Sciatic nerve (tissue), 2 donors: ENCODE results near the gene HLA-DRA. TPM values are rescaled to one million over a fixed set of nuclear protein-coding genes. Genes with fewer than 3 reads are reported as not detected.
"Not testable (repeated sequence)": the region's sequence is repeated elsewhere in the genome, so short reads cannot be mapped to it uniquely, and the experiment has no call there.

ENCODE experiments used
- ATAC-seq: fragments of 200-7000 bp; cut with Tn5 transposase; one replicate; pipeline ENCODE4 v1.9.1; 2020; ENCODE audit warnings: mild to moderate bottlenecking, moderate library complexity
- DNase-seq: peaks from one replicate; pipeline ENCODE4 v3.0.0-alpha.2; 2020; ENCODE audit warnings: low spot score
- intact Hi-C: fragments of 100-400 bp; cut with DNase I; formaldehyde crosslinking; loops from one replicate; pipeline ENCODE4 v1.14.2; 2022
- total RNA-seq: library from RNA; stranded (reverse); fragmentation: NEBNext Ultra II Directional; extraction: Animal tissue kit (Norgen Biotek cat#: 25700); gene quantifications from one replicate; pipeline ENCODE4 v1.2.1, GENCODE V29; 2021
- donor health status: DM: no; HTN: no; CAD: no.
- donor health status: DM: no; HTN: no; CAD: no.

HLA-DRA gene
- total RNA-seq, 1 donor from 2014 or later = 455 TPM

DNA sequence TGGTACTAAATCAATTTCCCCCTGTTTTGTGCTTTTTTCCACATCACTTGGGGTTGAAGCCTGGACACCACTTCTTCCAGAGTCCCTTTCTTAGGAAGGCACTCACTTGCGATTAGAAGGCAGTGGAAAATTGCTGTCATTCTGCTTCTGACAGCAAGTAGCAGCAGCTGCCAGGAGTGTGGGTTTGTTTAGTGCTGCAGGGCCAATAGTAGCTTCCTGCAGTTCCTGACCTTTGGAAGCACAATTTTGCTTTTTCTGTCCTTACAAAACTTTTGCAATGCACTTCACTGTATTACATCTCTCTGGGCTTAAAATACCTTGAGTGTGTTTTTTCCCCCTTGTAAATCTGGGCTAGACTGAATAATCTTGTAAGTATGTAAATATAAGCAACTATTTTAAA is 12.5 kb upstream of the HLA-DRA start:
- ATAC-seq = no peak
- no peak for DNase-seq
- intact Hi-C loops = no loop called here

DNA sequence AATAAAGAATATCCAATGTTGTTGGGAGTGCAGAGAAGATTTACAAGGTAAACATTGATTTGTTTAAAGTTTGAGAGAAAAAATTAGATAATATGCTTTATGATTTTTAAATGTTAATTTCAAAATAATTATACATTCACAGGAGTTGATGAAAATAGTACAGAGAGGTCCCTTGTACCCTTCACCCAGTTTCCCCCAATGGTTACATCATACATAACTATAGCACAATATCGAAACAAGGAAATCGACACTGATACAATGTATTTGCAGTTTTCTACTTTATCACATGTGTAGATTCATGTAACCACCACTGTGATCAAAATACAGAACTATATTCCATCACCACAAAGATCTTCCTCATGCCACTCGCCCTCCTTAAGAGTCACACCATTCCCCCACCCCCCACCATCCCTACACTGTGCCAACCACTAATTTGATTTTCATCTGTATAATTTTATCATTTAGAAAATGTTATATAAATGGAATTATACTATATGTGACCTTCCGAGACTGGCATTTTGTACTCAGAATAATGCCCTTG is 11.7 kb upstream of the HLA-DRA start:
- intact Hi-C loops = no loop called here
- no peak for DNase-seq
- ATAC-seq = no peak

DNA sequence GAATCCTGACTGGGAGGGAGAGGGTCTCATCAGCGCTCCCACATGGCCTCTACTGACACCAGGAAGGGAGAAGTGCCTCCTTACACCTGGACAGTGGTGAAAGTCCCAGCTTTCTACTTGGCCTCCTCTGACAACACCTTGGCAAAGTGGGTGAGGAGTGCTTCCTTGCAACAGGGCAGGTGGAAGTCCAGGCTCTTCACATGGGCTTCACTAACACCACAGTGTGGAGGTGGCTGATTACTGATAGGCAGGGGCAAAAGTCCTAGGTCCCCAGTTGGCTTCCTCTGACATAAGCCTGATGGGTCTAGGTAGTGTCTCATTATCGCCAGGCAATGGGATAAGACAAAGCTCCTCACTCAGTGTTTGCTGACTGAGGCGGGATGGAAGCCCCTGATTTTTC is 9.5 kb upstream of the HLA-DRA start:
- no peak for DNase-seq
- intact Hi-C loops = no loop called here

DNA sequence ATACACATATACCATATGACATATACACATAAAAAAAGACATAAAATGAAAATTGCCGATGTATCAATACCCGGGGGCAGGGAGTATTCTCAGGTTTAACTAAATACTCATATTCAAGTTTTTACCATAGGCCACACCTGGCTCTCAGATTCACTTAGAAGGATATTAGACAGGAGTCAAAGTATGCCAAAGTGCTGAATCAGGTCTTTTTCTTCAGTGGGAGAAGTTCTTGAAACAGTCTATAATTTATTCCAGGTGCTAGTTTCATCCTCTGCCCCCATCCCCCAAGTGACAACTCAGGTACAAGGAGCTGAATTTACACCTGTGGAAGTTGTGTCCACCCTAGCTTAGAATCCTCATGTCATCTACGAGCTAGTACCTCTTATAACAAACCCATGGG is 8.5 kb upstream of the HLA-DRA start:
- ATAC-seq (no peak), DNase-seq (no peak)
- intact Hi-C loops = no loop called here

More for the DNA sequence above, 9.5 kb upstream of the HLA-DRA start:
- ATAC-seq = no peak

DNA sequence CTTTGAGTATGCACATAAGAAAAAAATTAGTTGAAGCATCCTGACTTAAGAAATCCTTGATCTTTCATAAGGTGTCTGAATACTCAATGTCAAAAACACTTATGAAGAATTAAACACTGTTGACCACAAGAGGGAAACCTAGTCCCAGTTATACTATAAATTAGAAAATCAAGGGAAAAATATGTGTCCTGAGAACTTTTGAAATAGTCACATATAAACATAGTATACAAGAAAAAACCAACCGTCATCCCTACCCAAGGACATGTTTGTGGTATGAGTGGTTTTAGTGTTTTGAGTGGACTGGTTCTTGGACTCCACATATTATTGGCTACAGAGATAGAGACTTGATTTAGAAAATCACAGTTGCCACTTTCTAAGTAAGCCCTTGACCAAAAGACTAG is 7.6 kb upstream of the HLA-DRA start:
- intact Hi-C loops = no loop called here
- no peak for DNase-seq
- peak; percentile 38 for ATAC-seq

DNA sequence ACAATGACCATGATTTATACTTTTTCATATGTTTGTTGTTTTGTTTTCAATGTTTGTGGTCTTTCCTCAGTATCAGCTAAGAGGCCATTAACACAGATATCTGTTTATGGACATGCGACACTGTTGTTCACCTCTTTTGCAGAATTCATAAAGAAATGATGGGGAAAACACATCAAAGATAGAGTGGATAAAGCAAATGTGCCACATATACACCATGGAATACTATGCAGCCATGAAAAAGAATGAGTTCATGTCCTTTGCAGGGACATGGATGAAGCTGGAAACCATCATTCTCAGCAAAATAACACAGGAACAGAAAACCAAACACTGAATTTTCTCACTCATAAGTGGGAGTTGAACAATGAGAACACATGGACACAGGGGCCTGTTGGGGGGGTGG is 5.7 kb upstream of the HLA-DRA start:
- ATAC-seq, DNase-seq, intact Hi-C loops: not testable (repeated sequence)

DNA sequence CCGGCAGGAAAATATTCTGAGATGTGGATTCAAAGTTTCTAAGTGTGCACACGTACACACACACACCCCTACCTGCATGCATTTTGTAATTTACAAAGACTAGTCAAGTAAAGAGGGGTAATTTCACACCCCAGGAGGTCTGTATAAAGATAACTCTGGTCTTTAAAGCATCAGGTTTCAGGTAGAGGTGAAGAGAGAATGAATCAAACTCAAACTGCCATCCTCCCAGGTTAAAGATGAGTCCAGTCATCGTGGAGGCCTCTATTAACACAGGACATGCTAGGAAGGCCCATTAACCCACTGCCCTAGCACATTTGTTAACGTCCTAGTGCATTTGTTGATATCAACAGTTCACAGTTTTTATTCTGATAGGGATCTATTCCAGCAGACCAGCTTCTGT is 3.5 kb upstream of the HLA-DRA start:
- ATAC-seq (no peak), DNase-seq (no peak)
- intact Hi-C loops = no loop called here

DNA sequence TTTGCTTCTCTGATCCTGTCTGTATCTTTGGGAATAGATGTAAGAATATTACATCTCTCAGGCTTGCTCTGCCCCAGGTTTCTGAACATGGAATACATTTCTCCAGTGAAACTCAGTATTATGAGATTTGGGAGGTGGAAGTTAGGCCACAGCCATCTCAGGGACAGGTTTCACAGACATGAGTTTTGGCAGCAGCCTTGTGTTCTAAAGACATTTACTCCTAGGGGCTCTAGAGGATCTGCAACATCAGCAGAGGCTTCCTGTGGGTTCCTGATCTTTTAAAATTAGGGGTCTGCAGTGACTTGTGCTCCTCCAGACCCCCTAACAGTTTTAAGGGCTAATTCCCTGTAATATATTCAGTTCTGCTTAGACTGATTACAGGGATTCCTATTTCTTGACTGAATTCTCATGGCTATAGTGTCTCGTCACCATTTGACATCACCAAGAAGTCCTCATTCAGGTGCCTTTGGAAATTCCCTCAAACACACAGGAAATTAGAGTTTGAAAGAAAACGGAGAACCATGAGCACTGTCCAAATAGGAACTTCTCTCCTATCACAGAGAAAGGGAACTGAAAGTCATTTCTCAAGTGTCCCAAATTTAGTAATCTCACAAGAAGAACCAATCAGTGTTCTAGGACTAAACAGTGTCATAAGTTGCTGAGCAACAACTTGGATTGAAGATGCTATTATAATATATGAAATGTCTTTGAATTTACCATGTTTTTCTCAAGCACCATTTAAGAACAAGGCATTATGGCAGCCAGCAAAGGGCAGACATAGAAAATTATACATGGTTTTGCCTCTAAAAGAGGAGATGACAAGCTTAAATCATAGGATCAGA is 2.5 kb upstream of the HLA-DRA start:
- ATAC-seq (peak; percentile 79), DNase-seq (no peak)
- intact Hi-C loops = no loop called here

DNA sequence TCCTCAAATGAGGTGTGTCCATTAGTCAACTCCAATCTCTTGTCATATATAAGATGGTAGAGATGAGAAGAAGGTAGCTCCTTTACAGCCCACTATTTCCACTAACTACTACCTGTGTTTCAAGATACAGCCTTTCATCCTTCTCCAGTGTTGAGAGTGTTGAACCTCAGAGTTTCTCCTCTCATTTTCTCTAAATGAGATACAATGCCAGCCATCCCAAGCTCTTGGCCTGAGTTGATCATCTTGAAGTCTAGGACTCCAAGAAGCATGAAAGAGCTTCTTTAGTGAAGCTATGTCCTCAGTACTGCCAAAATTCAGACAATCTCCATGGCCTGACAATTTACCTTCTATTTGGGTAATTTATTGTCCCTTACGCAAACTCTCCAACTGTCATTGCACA is 548 bp upstream of the HLA-DRA start:
- intact Hi-C loops = no loop called here
- no peak for DNase-seq
- ATAC-seq = no peak

DNA sequence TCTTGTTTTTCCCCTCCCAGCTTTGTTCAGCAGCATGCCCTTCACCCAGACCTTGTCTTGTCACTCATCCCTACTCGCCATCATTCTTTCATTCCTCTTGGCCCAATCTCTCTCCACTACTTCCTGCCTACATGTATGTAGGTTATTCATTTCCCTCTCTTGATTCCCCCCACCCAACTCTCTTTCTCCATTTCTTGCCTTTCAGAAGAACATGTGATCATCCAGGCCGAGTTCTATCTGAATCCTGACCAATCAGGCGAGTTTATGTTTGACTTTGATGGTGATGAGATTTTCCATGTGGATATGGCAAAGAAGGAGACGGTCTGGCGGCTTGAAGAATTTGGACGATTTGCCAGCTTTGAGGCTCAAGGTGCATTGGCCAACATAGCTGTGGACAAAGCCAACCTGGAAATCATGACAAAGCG is 2.6 kb downstream of the HLA-DRA start:
- DNase-seq (no peak), ATAC-seq (no peak)
- intact Hi-C loops = no loop called here

DNA sequence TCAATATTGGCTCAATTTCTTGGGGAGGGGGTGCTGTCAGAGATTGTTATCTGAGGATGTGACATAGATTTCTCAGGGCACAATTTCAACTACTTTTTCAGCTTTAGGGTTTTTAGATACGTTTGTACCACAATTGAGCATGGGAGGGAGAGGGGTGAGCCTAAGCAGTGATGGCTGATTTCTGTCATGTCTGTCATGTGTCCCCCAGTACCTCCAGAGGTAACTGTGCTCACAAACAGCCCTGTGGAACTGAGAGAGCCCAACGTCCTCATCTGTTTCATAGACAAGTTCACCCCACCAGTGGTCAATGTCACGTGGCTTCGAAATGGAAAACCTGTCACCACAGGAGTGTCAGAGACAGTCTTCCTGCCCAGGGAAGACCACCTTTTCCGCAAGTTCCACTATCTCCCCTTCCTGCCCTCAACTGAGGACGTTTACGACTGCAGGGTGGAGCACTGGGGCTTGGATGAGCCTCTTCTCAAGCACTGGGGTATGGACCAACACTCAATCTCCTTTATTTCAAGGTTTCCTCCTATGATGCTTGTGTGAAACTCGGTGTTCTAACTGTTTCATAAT is 3.4 kb downstream of the HLA-DRA start:
- DNase-seq (no peak), ATAC-seq (no peak)
- intact Hi-C loops = no loop called here

DNA sequence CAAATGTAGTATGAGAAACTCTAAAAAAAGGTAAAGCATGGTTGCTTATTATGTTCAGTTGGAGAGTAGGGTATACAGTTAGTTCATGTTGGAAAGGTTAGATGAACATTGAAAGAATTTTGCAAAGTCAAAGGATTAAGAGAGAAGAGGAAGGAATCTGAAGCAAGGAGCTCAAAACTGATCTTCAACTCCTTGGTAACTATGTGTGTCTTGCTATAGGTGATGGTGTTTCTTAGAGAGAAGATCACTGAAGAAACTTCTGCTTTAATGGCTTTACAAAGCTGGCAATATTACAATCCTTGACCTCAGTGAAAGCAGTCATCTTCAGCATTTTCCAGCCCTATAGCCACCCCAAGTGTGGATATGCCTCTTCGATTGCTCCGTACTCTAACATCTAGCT is 4.7 kb downstream of the HLA-DRA start:
- intact Hi-C loops = no loop called here
- DNase-seq (no peak), ATAC-seq (no peak)

DNA sequence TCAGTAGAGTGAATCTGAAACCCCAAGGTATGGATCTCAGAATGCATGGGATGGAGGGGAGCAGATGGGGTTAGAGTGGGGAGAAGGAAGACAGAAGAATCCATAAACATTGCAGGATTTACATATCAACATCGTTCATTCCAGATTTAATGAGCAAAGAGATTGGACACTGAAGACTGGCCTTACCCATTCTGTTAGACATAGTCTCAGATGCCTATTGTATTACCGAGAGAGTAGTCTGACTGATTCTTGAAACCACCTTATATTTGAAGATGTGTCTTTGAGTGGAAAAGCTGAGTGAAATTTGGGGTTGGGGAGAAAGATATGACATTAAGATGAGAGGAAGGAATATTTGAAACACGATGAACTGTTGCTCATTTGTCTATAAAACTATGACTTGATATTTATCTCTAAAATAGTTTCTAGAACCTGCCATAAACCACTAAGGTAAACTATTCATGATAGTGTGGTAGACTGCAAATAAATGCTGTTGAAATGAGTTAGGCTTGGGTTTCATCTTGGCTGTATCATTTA is 5.7 kb downstream of the HLA-DRA start:
- DNase-seq (no peak), ATAC-seq (no peak)
- intact Hi-C loops = no loop called here

DNA sequence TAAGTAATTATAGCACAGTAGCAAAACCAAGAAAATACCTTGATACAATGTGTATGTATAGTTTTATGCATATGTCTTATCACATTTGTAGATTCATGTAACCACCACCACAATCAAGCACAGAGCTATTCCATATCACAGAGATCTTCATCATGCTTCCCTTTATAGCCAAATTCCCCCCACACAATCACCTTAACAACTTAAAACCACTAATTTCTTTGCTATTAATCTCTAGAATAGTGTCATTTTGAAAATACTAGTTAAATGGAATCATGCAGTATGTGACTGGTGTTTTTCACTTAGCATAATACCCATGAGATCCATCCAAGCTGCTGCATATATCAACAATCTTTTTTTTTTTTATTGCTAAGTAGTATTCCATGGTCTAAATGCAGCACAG is 8.2 kb downstream of the HLA-DRA start:
- DNase-seq (no peak), ATAC-seq (no peak)
- intact Hi-C loops = no loop called here

DNA sequence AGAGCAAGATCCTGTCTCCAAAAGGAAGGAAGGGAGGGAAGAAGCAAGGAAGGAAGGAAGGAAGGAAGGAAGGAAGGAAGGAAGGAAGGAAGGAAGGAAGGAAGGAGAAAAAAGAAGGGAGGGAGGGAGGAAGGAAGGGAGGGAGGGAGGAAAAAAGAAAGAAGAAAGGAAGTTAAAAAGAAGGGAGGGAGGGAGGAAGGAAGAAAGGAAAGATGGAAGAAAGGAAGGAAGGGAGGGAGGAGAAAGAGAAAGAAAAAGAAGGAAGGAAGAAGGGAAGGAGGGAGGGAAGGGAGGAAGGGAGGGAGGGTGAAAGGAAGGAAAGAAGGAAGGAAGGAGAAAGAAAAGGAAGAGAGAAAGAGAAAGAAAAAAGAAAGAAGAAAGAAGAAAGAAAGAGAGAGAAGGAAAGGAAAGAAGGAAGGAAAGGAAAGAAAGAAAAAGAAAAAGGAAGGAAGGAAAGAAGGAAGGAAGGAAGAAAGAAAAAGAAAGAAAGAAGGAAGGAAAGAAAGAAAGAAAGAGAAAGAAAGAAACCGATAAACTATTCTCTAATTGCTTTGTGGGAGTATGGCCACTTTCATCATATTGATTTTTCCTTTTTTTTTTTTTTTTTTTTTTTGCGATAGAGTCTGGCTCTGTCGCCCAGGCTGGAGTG is 9.5 kb downstream of the HLA-DRA start:
- intact Hi-C loops = no loop called here
- no peak for DNase-seq
- no peak for ATAC-seq

DNA sequence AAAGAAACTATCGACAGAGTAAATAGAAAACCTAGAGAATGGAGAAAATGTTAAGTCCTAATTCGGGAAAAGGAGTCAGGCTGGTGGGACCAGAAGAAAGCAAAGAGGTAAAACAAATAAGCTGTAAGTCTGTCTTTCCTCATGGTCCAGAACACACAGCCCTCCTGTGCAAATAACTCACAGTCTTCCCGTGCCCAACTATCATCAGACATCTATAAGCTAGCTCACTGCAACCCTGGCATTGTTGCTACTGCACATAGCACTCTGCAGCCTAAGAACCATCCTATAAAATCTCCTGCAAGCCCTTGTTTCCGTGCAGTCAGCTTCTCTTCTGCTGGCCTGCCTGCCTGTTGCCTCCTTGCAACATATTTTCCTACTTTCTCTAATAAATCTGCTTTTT is 17.4 kb downstream of the HLA-DRA start:
- intact Hi-C loops = no loop called here
- DNase-seq (no peak), ATAC-seq (no peak)

DNA sequence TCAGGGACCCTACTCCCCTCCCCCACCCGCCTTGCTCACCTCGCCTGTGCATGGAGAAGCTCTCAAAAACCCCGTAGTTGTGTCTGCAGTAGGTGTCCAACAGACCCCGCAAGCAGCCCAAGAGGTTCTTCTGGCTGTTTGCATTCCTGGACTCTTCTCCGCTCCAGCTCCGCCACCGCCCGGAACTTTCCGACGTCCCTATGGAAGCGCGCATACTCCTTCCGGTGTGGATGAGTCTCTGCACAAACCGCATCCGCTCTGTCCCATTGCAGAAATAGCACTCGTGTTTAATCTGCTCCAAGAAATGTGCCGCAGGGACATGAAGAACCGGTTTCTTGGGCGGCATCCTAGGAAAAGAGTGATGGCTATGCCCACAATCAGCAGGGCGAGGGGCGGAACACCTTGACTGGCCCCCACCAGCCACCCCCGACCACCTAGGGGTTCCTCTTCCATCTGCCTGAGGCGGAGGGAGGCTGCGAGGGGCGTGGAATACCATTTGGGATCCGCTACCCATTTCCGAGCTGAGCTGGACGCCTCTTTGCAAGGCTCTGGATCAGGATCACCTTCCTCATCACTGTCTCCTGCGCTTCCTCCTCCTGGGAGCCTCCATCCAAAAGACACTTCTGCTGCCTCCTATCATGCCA is 20.2 kb downstream of the HLA-DRA start:
- ATAC-seq (no peak), DNase-seq (no peak)
- intact Hi-C loops = no loop called here

DNA sequence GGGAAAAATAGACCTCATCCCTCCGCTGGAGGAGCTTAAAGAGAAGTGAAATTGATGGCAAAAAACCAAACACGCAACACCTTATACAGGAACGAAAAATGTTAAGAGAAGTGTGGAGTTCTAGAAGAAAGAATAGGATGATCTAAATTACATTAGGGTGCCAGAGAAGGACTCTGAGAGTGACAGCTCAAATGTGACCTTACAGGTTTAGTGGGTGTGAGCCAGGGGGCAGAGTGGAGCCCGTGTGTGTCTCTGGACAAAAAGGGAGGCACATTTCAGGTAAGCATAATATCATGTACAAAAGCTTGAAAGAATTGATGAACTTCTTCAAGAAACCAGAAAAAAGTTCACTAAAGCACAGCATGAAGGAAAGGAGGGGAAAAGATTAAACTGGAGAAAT is 20.8 kb downstream of the HLA-DRA start:
- DNase-seq (no peak), ATAC-seq (no peak)
- intact Hi-C loops = no loop called here

DNA sequence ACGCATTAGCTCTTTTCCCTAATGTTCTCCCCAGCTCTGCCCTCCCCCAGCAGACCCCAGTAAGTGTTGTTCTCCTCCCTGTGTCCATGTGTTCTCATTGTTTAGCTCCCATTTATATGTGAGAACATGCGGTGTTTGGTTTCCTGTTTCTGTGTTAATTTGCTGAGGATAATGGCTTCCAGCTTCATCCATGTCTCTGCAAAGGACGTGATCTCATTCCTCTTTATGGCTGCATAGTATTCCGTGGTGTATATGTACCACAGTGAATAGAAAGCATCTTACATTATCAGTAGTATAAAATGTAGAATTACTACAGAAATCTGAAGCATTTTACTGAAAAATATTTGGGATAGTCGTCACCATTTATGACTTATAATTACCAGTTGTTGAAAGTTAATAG is 21.8 kb downstream of the HLA-DRA start:
- ATAC-seq = no peak
- intact Hi-C loops = no loop called here

More for the DNA sequence above, 21.8 kb downstream of the HLA-DRA start:
- no peak for DNase-seq
